ENCODE results near the gene POLD2. TPM values are rescaled to one million over a fixed set of nuclear protein-coding genes. Genes with fewer than 3 reads are reported as not detected.
A peak's percentile ranks its signal among the peaks of the same experiment; 100 is the strongest.

Gene POLD2
- total and polyA plus RNA-seq, 2 donors from 2014 or later: 60.0 to 119 TPM

DNA sequence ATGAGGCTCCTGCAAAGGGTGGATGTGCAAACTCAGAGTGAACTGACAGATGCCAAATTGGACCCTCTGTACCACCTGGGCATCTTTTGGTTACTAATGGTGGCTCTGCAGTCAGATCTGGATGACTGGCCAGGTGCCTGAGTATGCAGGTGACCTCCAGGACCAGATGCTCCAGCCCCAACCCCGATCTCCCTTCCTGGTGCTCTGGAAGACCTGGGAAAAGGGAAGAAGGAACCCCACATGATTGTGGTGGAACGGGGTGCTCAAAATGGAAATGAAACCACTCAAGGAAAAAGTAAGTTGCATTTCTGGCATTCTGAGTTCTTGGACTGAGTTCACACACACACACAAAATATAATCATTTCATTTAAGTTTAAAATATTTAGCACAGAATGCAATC, 29.0 kb downstream of the POLD2 start:
- FAIRE-seq (no peak), DNase-seq (no peak)
- no peaks in the 10 kb centered on the region for H3K9me3 ChIP-seq (ENCODE audit: control insufficient read depth in 2 of 3, insufficient read depth in 1 of 3, low read length in 3 of 3)
- TF ChIP-seq, protein P1, sequence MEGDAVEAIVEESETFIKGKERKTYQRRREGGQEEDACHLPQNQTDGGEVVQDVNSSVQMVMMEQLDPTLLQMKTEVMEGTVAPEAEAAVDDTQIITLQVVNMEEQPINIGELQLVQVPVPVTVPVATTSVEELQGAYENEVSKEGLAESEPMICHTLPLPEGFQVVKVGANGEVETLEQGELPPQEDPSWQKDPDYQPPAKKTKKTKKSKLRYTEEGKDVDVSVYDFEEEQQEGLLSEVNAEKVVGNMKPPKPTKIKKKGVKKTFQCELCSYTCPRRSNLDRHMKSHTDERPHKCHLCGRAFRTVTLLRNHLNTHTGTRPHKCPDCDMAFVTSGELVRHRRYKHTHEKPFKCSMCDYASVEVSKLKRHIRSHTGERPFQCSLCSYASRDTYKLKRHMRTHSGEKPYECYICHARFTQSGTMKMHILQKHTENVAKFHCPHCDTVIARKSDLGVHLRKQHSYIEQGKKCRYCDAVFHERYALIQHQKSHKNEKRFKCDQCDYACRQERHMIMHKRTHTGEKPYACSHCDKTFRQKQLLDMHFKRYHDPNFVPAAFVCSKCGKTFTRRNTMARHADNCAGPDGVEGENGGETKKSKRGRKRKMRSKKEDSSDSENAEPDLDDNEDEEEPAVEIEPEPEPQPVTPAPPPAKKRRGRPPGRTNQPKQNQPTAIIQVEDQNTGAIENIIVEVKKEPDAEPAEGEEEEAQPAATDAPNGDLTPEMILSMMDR (IDR thresholded peaks at IDR 0.05; ENCODE audit: borderline replicate concordance, extremely low read depth, insufficient read depth): no peak
- no peak overlapping the region for H3K9ac ChIP-seq (ENCODE audit: low read length in 3 of 3)
- H3K4me3 ChIP-seq (ENCODE audit: low read length in 3 of 3): no peak overlapping the region
- H3K27me3 ChIP-seq (ENCODE audit: control insufficient read depth, insufficient read depth, low read length): no peaks in the 10 kb centered on the region
- intact Hi-C loops (cut with DNase I): no loop called here
- H3K36me3 ChIP-seq (ENCODE audit: control insufficient read depth in 2 of 3, insufficient read depth in 3 of 3, low read length in 3 of 3): no peaks in the 10 kb centered on the region
- no peak overlapping the region for H3K27ac ChIP-seq (ENCODE audit: low read depth in 2 of 2, low read length in 2 of 2)
- no peaks in the 10 kb centered on the region for H3K4me1 ChIP-seq (ENCODE audit: control insufficient read depth in 2 of 3, insufficient read depth in 2 of 3, low read depth in 1 of 3, low read length in 3 of 3)

- Histone ChIP-seq H3K4me1 (ENCODE audit: control insufficient read depth in 2 of 3, insufficient read depth in 2 of 3, low read depth in 1 of 3, low read length in 3 of 3) (peaks cover 0 to 7% (median 4%) of the 10 kb centered on the region in 3 donors), H3K4me3 (ENCODE audit: low read length in 3 of 3) (no peak overlapping the region), H3K9ac (ENCODE audit: low read length in 3 of 3) (no peak overlapping the region), H3K36me3 (ENCODE audit: control insufficient read depth in 2 of 3, insufficient read depth in 3 of 3, low read length in 3 of 3) (no peaks in the 10 kb centered on the region), H3K9me3 (ENCODE audit: control insufficient read depth in 2 of 3, insufficient read depth in 1 of 3, low read length in 3 of 3) (no peaks in the 10 kb centered on the region), H3K27ac (ENCODE audit: low read depth in 2 of 2, low read length in 2 of 2) (no peak overlapping the region), H3K27me3 (ENCODE audit: control insufficient read depth, insufficient read depth, low read length) (no peaks in the 10 kb centered on the region)
- peak in 1 of 5 donors; percentile 7 for DNase-seq
- FAIRE-seq: no peak
- intact Hi-C loops (cut with DNase I): no loop called here
- TF ChIP-seq, protein P1 (IDR thresholded peaks at IDR 0.05; ENCODE audit: borderline replicate concordance, extremely low read depth, insufficient read depth): no peak
These were observed 30.2 kb downstream of the POLD2 start for GRCh38 chr7:44093102-44093641.

DNA sequence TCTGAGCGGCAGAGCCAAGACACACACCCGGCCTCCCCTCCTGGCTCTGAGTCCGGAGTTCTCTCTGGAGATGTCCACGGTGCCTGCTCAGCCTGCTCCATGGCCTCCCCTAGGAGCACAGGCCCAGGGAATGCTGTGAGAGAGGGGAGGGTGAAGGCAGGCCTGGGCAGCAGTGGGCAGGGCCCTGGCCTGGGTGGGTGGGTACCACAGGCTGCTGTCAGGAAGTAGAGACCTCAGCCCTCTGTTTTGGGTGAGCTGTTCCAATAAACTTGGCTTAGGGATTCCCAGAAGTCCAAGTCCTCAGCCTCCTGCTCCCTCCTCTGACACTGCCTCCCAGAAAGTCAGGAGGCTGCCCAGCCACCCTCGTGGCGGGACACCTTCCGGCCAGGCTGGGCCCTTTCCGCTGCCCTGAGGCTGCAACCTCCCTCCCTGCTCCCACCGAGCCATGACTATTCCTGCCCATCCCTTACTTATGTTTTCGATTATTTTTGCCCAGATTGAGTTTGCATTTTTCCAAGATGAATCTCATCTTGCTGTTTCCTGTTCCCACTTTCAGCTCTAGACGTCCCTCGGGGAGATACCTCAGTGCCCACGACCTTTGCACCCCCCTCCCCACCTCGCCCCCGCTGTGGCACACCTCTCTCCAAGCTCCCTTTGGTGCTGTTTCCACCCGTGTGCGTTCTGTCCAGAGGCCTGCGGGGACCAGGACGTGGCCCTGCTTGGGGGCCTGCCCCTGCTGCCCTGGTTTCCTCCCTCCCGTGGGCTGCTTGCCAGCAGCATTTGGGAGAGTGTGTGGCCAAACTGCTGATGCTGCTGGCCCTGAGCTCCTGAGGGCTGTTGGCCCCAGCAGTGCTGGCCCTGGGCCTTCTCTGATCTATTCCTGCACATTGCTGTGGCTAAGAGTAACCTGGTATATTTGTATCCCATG, 35.2 kb downstream of the POLD2 start:
- intact Hi-C loops (cut with DNase I): no loop called here
- DNase-seq (peak in 2 of 5 donors; percentile 44 to 90), FAIRE-seq (no peak)
- TF ChIP-seq, protein P1 (IDR thresholded peaks at IDR 0.05; ENCODE audit: borderline replicate concordance, extremely low read depth, insufficient read depth): no peak
- Histone ChIP-seq H3K27ac (ENCODE audit: low read depth in 2 of 2, low read length in 2 of 2) (peak overlapping the region; percentile 71 to 80), H3K36me3 (ENCODE audit: control insufficient read depth in 2 of 3, insufficient read depth in 3 of 3, low read length in 3 of 3) (no peaks in the 10 kb centered on the region), H3K9me3 (ENCODE audit: control insufficient read depth in 2 of 3, insufficient read depth in 1 of 3, low read length in 3 of 3) (no peaks in the 10 kb centered on the region), H3K4me3 (ENCODE audit: low read length in 3 of 3) (no peak overlapping the region), H3K27me3 (ENCODE audit: control insufficient read depth, insufficient read depth, low read length) (no peaks in the 10 kb centered on the region), H3K9ac (ENCODE audit: low read length in 3 of 3) (no peak overlapping the region), H3K4me1 (ENCODE audit: control insufficient read depth in 2 of 3, insufficient read depth in 2 of 3, low read depth in 1 of 3, low read length in 3 of 3) (peaks cover 0 to 13% (median 11%) of the 10 kb centered on the region in 3 donors)
